A549 (cell line): Measurements from ENCODE around the gene IPO13. TPM values are rescaled to one million over a fixed set of nuclear protein-coding genes. Genes with fewer than 3 reads are reported as not detected.

ENCODE experiments used
- ATAC-seq, 2 experiments: fragments of 200-7000 bp in 1 of 2; fragments of >200 bp in 1 of 2; cut with Nextera tagmentation in 1 of 2; cut with Tn5 transposase in 1 of 2; 3 replicates each; pipeline versions ENCODE4 v1.8.0 to v1.9.1; 2018 to 2020; ENCODE audit warnings: mild to moderate bottlenecking in 1 of 2, moderate library complexity in 1 of 2
- CTCF ChIA-PET: fragments of 300-600 bp; sonication (Branson Sonifier 250); formaldehyde crosslinking; extraction: SDS; loops from one replicate; lab custom pipeline; 2021; ENCODE audit warnings: antibody characterized with exemption, inconsistent platforms; lab: Yijun Ruan, JAX
- POLR2A ChIA-PET: fragments of 350-600 bp; formaldehyde crosslinking; extraction: SDS; loops from one replicate; lab custom pipeline; 2021; ENCODE audit warnings: antibody characterized with exemption, inconsistent platforms; lab: Yijun Ruan, JAX
- DNase-seq, 2 experiments: peaks; one replicate each; pipeline versions ENCODE4 v3.0.0 to v3.0.0-alpha.2; 2011 to 2016; ENCODE audit warnings: low read depth in 1 of 2, low spot score in 1 of 2
- FAIRE-seq: peaks from 2 replicates; lab custom pipeline; 2011; peaks lifted over from hg19 to GRCh38; lab: Jason Lieb, UNC
- H3K27ac ChIP-seq, 2 experiments: fragments of >200 bp; sonication (Bioruptor Twin); formaldehyde crosslinking; 3 replicates each; pipeline ENCODE4 v1.5.1; 2016 to 2017
- H3K4me1 ChIP-seq: fragments of >200 bp; sonication (Bioruptor Twin); formaldehyde crosslinking; 3 replicates; pipeline ENCODE4 v1.6.1; 2016
- H3K4me2 ChIP-seq: fragments of >200 bp; sonication (Bioruptor Twin); formaldehyde crosslinking; 3 replicates; pipeline ENCODE4 v1.6.1; 2016
- H3K4me3 ChIP-seq: fragments of >200 bp; sonication (Bioruptor Twin); formaldehyde crosslinking; 3 replicates; pipeline ENCODE4 v1.5.1; 2016
- H3K9me3 ChIP-seq: fragments of >200 bp; sonication (Bioruptor Twin); formaldehyde crosslinking; 3 replicates; pipeline ENCODE4 v1.6.1; 2016
- BHLHE40 ChIP-seq: IDR thresholded peaks from 2 replicates; pipeline ENCODE4 v1.6.1; 2012; ENCODE audit warnings: low read depth, low read length, inconsistent platforms
- CHD2 ChIP-seq: fragments of 150-350 bp; IDR thresholded peaks from 2 replicates; pipeline ENCODE4 v1.6.1; 2014; ENCODE audit warnings: low read length; ENCODE audit not compliant: partially characterized antibody
- CHD4 ChIP-seq: fragments of 200-600 bp; sonication (generic); IDR thresholded peaks from 2 replicates; pipeline ENCODE4 v1.6.1; 2016; ENCODE audit warnings: antibody characterized with exemption, mild to moderate bottlenecking, borderline replicate concordance
- E2F6 ChIP-seq: IDR thresholded peaks from 2 replicates; pipeline ENCODE4 v1.6.1; 2012; ENCODE audit warnings: low read depth, borderline replicate concordance
- EP300 ChIP-seq, 2 experiments: fragments of >200 bp; sonication (Bioruptor Twin); formaldehyde crosslinking; IDR thresholded peaks; 2 replicates in 1 of 2; 3 replicates in 1 of 2; pipeline ENCODE4 v1.6.1; 2016 to 2017
- HDAC2 ChIP-seq: fragments of 200-600 bp; sonication (generic); IDR thresholded peaks from 2 replicates; pipeline ENCODE4 v1.6.1; 2016
- HES2 ChIP-seq: fragments of >200 bp; sonication (Bioruptor Twin); formaldehyde crosslinking; IDR thresholded peaks from 2 replicates; pipeline ENCODE4 v1.6.1; 2016
- HEYL ChIP-seq: fragments of 250-450 bp; sonication (Bioruptor Pico); IDR thresholded peaks from 2 replicates; pipeline ENCODE4 v1.8.0; 2021; ENCODE audit warnings: mild to moderate bottlenecking, moderate library complexity
- HOXA7 ChIP-seq: fragments of 250-450 bp; sonication (Bioruptor Pico); IDR thresholded peaks from 2 replicates; pipeline ENCODE4 v1.5.0; 2020; ENCODE audit warnings: mild to moderate bottlenecking, moderate library complexity
- JUN ChIP-seq, 2 experiments: fragments of >200 bp; sonication (Bioruptor Twin); formaldehyde crosslinking; IDR thresholded peaks; 2 replicates in 1 of 2; 3 replicates in 1 of 2; pipeline ENCODE4 v1.6.1; 2016 to 2017
- KDM1A ChIP-seq: fragments of 200-600 bp; sonication (generic); IDR thresholded peaks from 2 replicates; pipeline ENCODE4 v1.6.1; 2016; ENCODE audit warnings: low read depth, mild to moderate bottlenecking
- MAFK ChIP-seq: fragments of 450-650 bp; IDR thresholded peaks from 2 replicates; pipeline ENCODE4 v1.6.1; 2014; ENCODE audit not compliant: partially characterized antibody
- NFE2L2 ChIP-seq: fragments of 150-350 bp; conservative IDR thresholded peaks from 2 replicates; pipeline ENCODE4 v1.6.1; 2014; ENCODE audit warnings: low read length
- NPAS2 ChIP-seq: fragments of 250-450 bp; sonication (Bioruptor Pico); IDR thresholded peaks from 2 replicates; pipeline ENCODE4 v1.8.0; 2022; ENCODE audit warnings: mild to moderate bottlenecking, moderate library complexity, borderline replicate concordance
- NR3C1 ChIP-seq: fragments of >200 bp; sonication (Bioruptor Twin); formaldehyde crosslinking; IDR thresholded peaks from 3 replicates; pipeline ENCODE4 v1.6.1; 2017
- POLR2A ChIP-seq: IDR thresholded peaks from 2 replicates; pipeline ENCODE4 v1.6.1; 2012; ENCODE audit warnings: mild to moderate bottlenecking, low read length
- POLR2AphosphoS2 ChIP-seq: conservative IDR thresholded peaks from 2 replicates; pipeline ENCODE4 v1.6.1; 2012; ENCODE audit warnings: low read length, improper control_type of control experiment, inconsistent platforms
- RCOR1 ChIP-seq: fragments of 150-350 bp; IDR thresholded peaks from 2 replicates; pipeline ENCODE4 v1.6.1; 2014; ENCODE audit warnings: antibody characterized with exemption, low read length, low read depth
- RNF2 ChIP-seq: fragments of 200-600 bp; sonication (generic); IDR thresholded peaks from 2 replicates; pipeline ENCODE4 v1.6.1; 2016; ENCODE audit warnings: low read depth, mild to moderate bottlenecking, antibody characterized with exemption, moderate library complexity, borderline replicate concordance
- SMC3 ChIP-seq: fragments of >200 bp; sonication (Bioruptor Twin); formaldehyde crosslinking; IDR thresholded peaks from 3 replicates; pipeline ENCODE4 v1.6.1; 2018; ENCODE audit warnings: inconsistent platforms
- SREBF2 ChIP-seq: fragments of 450-650 bp; IDR thresholded peaks from 2 replicates; pipeline ENCODE4 v1.6.1; 2014; ENCODE audit warnings: mild to moderate bottlenecking, moderate library complexity
- TFCP2L1 ChIP-seq: fragments of 250-450 bp; sonication (Bioruptor Pico); IDR thresholded peaks from 2 replicates; pipeline ENCODE4 v1.5.0; 2021; ENCODE audit warnings: mild to moderate bottlenecking
- TP53 ChIP-seq: fragments of 250-450 bp; sonication (Bioruptor Pico); IDR thresholded peaks from 2 replicates; pipeline ENCODE4 v1.5.0; 2021; ENCODE audit warnings: mild to moderate bottlenecking, moderate library complexity
- WGBS: methylation state at CpG from one replicate; pipeline ENCODE4 v1.1.6; 2017; ENCODE audit errors: missing lambda C conversion rate; 5-methylcytosine and 5-hydroxymethylcytosine counted together
- polyA plus RNA-seq, 4 experiments: library from polyadenylated mRNA; depleted of rRNA in 3 of 4; stranded (reverse); fragments of >200 nt; fragmentation: RNase III in 1 of 4; extraction: RNeasy Plus Mini Kit Qiagen cat#74134 plus additional on column Dnase treatment in 1 of 4; gene quantifications; 2 replicates in 3 of 4; 3 replicates in 1 of 4; pipeline ENCODE4 v1.2.3, GENCODE V29; 2011 to 2017
- TF ChIP-seq, protein P1 (sequence below): IDR thresholded peaks from 2 replicates; pipeline ENCODE4 v1.6.1; 2012
- TF ChIP-seq, protein P2 (sequence below): fragments of 150-350 bp; IDR thresholded peaks from 2 replicates; pipeline ENCODE4 v1.6.1; 2014; ENCODE audit warnings: low read depth, mild to moderate bottlenecking, low read length
- TF ChIP-seq, protein P3 (sequence below): fragments of 450-650 bp; IDR thresholded peaks from 2 replicates; pipeline ENCODE4 v1.6.1; 2014; ENCODE audit warnings: antibody characterized with exemption
- TF ChIP-seq, protein P4 (sequence below): fragments of >200 bp; sonication (Bioruptor Twin); formaldehyde crosslinking; IDR thresholded peaks from 3 replicates; pipeline ENCODE4 v1.6.1; 2016

IPO13 gene
- polyA plus RNA-seq, 2 of the 4 experiments (the other 2 are of a cell fraction), result 8.1 to 15.8 TPM

- POLR2A ChIA-PET, result no interaction called here
- ATAC-seq (no peak), DNase-seq (no peak), FAIRE-seq (no peak)
- TF ChIP-seq HOXA7 (CRISPR knock-in tag), result no peak
- no peak for TF ChIP-seq HEYL (CRISPR knock-in tag)
- no peak for TF ChIP-seq POLR2A
- TF ChIP-seq NPAS2, result no peak
- no peak for TF ChIP-seq SMC3
- TF ChIP-seq E2F6, result no peak
- TF ChIP-seq KDM1A, result no peak
- TF ChIP-seq NR3C1, result no peak
- no peak for TF ChIP-seq CHD4
- TF ChIP-seq TFCP2L1, result no peak
- no peak for TF ChIP-seq POLR2AphosphoS2
- no peak for TF ChIP-seq RCOR1
- no peak for TF ChIP-seq HDAC2
- TF ChIP-seq EP300 (IDR thresholded peaks at IDR 0.05), result no peak
- TF ChIP-seq SREBF2, result no peak
- no peak for TF ChIP-seq BHLHE40
- TF ChIP-seq CHD2, result no peak
- TF ChIP-seq RNF2, result no peak
- WGBS, result 82% methylated on average over 8 of the region's 8 CpGs
- Histone ChIP-seq H3K4me1 (no peaks in the 10 kb centered on the region), H3K27ac (no peak overlapping the region), H3K4me3 (no peak overlapping the region), H3K4me2 (no peak overlapping the region), H3K9me3 (no peaks in the 10 kb centered on the region)
- CTCF ChIA-PET, result interaction anchor here (0.6 to 11.5 kb wide), 3 partner anchors 26 to 48 kb away, joined by 3 to 412 read pairs (median 12); partner anchors contain the start of gene SLC6A9
Measured at GRCh38 chr1:44000122-44000665, 53.4 kb downstream of the IPO13 start.

DNA sequence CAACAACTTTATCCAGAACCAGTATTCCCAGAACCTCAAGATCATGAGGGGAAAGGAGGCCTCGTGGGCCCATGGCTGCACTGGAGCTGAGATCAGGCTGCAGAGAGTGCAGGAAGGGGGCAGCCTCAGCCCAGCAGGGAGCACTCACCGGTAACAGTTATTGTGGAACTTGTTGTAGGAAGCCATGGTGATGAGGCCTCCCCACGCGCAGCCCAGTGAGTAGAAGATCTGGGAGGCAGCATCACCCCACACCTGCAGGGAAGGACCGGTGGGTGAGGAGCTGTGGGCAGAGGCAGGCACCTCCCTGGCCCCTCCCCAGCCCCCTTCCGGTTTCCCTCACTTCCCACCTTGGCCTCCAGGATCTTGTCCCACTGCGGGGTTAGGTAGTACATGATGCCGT, 55.4 kb downstream of the IPO13 start:
- H3K4me3 ChIP-seq, result no peak overlapping the region
- CTCF ChIA-PET, result interaction anchor here (1.2 to 11.5 kb wide), 3 partner anchors 9 to 46 kb away, joined by 3 to 412 read pairs (median 15); partner anchors contain the start of gene SLC6A9
- FAIRE-seq, result no peak
- POLR2A ChIA-PET, result no interaction called here
- TF ChIP-seq, protein P1, sequence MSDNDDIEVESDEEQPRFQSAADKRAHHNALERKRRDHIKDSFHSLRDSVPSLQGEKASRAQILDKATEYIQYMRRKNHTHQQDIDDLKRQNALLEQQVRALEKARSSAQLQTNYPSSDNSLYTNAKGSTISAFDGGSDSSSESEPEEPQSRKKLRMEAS, result no peak
- no peak for TF ChIP-seq MAFK
- no peak for TF ChIP-seq NFE2L2
- TF ChIP-seq JUN (IDR thresholded peaks at IDR 0.05), result no peak
- TF ChIP-seq, protein P2, sequence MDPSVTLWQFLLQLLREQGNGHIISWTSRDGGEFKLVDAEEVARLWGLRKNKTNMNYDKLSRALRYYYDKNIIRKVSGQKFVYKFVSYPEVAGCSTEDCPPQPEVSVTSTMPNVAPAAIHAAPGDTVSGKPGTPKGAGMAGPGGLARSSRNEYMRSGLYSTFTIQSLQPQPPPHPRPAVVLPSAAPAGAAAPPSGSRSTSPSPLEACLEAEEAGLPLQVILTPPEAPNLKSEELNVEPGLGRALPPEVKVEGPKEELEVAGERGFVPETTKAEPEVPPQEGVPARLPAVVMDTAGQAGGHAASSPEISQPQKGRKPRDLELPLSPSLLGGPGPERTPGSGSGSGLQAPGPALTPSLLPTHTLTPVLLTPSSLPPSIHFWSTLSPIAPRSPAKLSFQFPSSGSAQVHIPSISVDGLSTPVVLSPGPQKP, result no peak
- TF ChIP-seq E2F6, result no peak
- no peak for TF ChIP-seq TP53 (CRISPR knock-in tag)
- TF ChIP-seq, protein P3, sequence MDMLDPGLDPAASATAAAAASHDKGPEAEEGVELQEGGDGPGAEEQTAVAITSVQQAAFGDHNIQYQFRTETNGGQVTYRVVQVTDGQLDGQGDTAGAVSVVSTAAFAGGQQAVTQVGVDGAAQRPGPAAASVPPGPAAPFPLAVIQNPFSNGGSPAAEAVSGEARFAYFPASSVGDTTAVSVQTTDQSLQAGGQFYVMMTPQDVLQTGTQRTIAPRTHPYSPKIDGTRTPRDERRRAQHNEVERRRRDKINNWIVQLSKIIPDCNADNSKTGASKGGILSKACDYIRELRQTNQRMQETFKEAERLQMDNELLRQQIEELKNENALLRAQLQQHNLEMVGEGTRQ, result no peak
- no peak for TF ChIP-seq NPAS2
- no peak for TF ChIP-seq HEYL (CRISPR knock-in tag)
- TF ChIP-seq, protein P4, sequence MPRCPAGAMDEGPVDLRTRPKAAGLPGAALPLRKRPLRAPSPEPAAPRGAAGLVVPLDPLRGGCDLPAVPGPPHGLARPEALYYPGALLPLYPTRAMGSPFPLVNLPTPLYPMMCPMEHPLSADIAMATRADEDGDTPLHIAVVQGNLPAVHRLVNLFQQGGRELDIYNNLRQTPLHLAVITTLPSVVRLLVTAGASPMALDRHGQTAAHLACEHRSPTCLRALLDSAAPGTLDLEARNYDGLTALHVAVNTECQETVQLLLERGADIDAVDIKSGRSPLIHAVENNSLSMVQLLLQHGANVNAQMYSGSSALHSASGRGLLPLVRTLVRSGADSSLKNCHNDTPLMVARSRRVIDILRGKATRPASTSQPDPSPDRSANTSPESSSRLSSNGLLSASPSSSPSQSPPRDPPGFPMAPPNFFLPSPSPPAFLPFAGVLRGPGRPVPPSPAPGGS, result no peak
- no peak for TF ChIP-seq HES2
- DNase-seq, result no peak
- no peaks in the 10 kb centered on the region for H3K9me3 ChIP-seq
- peaks cover 4% of the 10 kb centered on the region; the same call in 1 of the 3 replicates for H3K4me1 ChIP-seq
- H3K4me2 ChIP-seq, result no peak overlapping the region
- ATAC-seq, result no peak
- H3K27ac ChIP-seq, result no peak overlapping the region
- WGBS, result 87% methylated on average over 7 of the region's 8 CpGs
